Measurements from ENCODE around the gene C2orf76. TPM values are rescaled to one million over a fixed set of nuclear protein-coding genes. Genes with fewer than 3 reads are reported as not detected.
"Not testable (repeated sequence)": the region's sequence is repeated elsewhere in the genome, so short reads cannot be mapped to it uniquely, and the experiment has no call there.

The C2orf76 gene
- polyA plus RNA-seq, 4 donors: 11.0 to 13.5 (median 12.2) TPM

DNA sequence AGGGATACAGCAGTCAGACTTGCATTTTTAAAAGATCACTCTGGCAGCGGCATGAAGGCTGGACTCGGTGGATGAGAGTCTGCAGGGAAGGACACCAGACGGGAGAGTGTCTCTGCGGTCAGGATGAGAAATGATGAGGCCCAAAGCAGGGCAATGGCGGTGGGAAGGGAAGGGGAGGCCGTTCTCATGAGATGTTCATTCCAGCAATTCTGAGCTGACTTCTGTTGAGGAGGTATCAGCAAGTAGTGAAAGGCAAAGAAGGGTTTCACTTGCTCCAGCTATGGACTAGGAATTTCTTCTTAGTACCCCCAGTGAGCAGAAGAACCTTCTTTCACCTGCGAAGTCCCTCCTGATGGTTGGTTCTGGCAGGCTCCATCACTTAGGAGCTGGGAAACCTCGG lies 80.0 kb downstream of the C2orf76 start:
- Histone ChIP-seq H3K4me1 (ENCODE audit: control insufficient read depth in 3 of 3, insufficient read depth in 2 of 3, low read depth in 1 of 3, low read length in 2 of 3) (no peaks in the 10 kb centered on the region), H3K36me3 (ENCODE audit: control insufficient read depth in 3 of 3, insufficient read depth in 2 of 3, low read depth in 1 of 3, low read length in 3 of 3) (no peaks in the 10 kb centered on the region), H3K4me3 (ENCODE audit: low read depth in 1 of 3, low read length in 3 of 3) (no peak overlapping the region), H3K27me3 (ENCODE audit: control insufficient read depth in 3 of 3, insufficient read depth in 3 of 3, low read length in 3 of 3) (peaks cover 0 to 5% (median 0%) of the 10 kb centered on the region in 3 donors), H3K9me3 (ENCODE audit: control insufficient read depth in 2 of 2, insufficient read depth in 1 of 2, low read depth in 1 of 2, low read length in 1 of 2) (no peaks in the 10 kb centered on the region), H3K27ac (ENCODE audit: low read depth in 1 of 3, low read length in 2 of 3) (no peak overlapping the region)
- FAIRE-seq (no peak), DNase-seq (no peak)
- 78 to 83% (median 81%) methylated on average over 8 of the region's 8 CpGs for WGBS, 3 donors

GRCh38 chr2:119283873-119284331 lies 82.7 kb downstream of the C2orf76 start:
- peaks cover 0 to 5% (median 0%) of the 10 kb centered on the region in 3 donors for H3K27me3 ChIP-seq (ENCODE audit: control insufficient read depth in 3 of 3, insufficient read depth in 3 of 3, low read length in 3 of 3)
- FAIRE-seq (no peak), DNase-seq (no peak)
- no peak overlapping the region for H3K4me3 ChIP-seq (ENCODE audit: low read depth in 1 of 3, low read length in 3 of 3)
- no peak overlapping the region for H3K27ac ChIP-seq (ENCODE audit: low read depth in 1 of 3, low read length in 2 of 3)
- H3K9me3 ChIP-seq (ENCODE audit: control insufficient read depth in 2 of 2, insufficient read depth in 1 of 2, low read depth in 1 of 2, low read length in 1 of 2): no peaks in the 10 kb centered on the region
- 67 to 74% (median 69%) methylated on average over 10 of the region's 10 CpGs for WGBS, 3 donors
- no peaks in the 10 kb centered on the region for H3K4me1 ChIP-seq (ENCODE audit: control insufficient read depth in 3 of 3, insufficient read depth in 2 of 3, low read depth in 1 of 3, low read length in 2 of 3)
- H3K36me3 ChIP-seq (ENCODE audit: control insufficient read depth in 3 of 3, insufficient read depth in 2 of 3, low read depth in 1 of 3, low read length in 3 of 3): no peaks in the 10 kb centered on the region

GRCh38 chr2:119282996-119283511 lies 83.6 kb downstream of the C2orf76 start:
- Histone ChIP-seq H3K4me1 (ENCODE audit: control insufficient read depth in 3 of 3, insufficient read depth in 2 of 3, low read depth in 1 of 3, low read length in 2 of 3) (no peaks in the 10 kb centered on the region), H3K27ac (ENCODE audit: low read depth in 1 of 3, low read length in 2 of 3) (no peak overlapping the region), H3K27me3 (ENCODE audit: control insufficient read depth in 3 of 3, insufficient read depth in 3 of 3, low read length in 3 of 3) (peaks cover 0 to 5% (median 0%) of the 10 kb centered on the region in 3 donors), H3K9me3 (ENCODE audit: control insufficient read depth in 2 of 2, insufficient read depth in 1 of 2, low read depth in 1 of 2, low read length in 1 of 2) (no peaks in the 10 kb centered on the region), H3K4me3 (ENCODE audit: low read depth in 1 of 3, low read length in 3 of 3) (no peak overlapping the region), H3K36me3 (ENCODE audit: control insufficient read depth in 3 of 3, insufficient read depth in 2 of 3, low read depth in 1 of 3, low read length in 3 of 3) (no peaks in the 10 kb centered on the region)
- WGBS, 3 donors: 79 to 93% (median 82%) methylated on average over 4 of the region's 4 CpGs
- DNase-seq (no peak), FAIRE-seq (no peak)

DNA sequence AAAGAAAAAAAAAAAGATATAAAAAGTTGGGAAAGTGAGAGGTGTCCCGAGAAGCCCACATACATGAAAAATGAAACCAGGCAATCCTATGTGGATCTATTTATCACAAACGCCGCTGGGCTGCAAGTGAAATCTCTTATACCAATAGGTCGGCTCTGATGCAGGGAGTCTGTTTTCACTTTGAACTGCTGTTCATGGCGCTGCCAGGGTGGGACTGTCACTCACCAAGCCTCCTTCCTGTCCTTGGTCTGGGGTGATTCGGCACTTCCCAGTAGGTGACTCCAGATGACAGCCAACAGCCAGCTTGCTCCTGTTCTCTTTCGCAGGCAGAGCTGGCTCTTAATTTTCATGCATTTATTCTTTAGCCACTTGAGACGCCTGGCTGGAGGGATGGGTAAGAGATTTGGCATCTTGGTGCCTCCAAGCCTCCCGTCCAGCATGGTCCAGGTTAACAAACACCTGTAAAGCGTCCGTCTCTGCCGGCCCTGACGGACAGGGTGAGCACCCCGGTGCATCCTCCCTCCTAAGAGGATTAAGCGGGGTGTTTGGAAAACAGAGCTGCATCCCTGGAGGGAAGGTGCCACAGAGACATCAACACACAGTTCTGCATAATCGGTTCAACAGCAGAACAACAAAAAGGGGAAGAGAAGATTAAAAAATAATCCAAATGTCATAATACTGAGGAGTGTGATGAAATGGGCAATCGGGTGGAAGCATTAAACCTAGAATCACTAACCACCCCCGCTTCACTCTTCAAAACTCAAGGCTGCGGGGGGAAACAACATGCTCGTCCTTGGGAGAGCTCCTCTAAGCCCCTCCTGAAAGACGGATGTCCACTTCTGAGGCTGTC lies 84.3 kb downstream of the C2orf76 start:
- H3K4me1 ChIP-seq (ENCODE audit: control insufficient read depth in 3 of 3, insufficient read depth in 2 of 3, low read depth in 1 of 3, low read length in 2 of 3): no peaks in the 10 kb centered on the region
- H3K4me3 ChIP-seq (ENCODE audit: low read depth in 1 of 3, low read length in 3 of 3): no peak overlapping the region
- DNase-seq (no peak), FAIRE-seq (no peak)
- WGBS, 3 donors: 75 to 80% (median 78%) methylated on average over 21 of the region's 21 CpGs
- H3K36me3 ChIP-seq (ENCODE audit: control insufficient read depth in 3 of 3, insufficient read depth in 2 of 3, low read depth in 1 of 3, low read length in 3 of 3): no peaks in the 10 kb centered on the region
- no peaks in the 10 kb centered on the region for H3K9me3 ChIP-seq (ENCODE audit: control insufficient read depth in 2 of 2, insufficient read depth in 1 of 2, low read depth in 1 of 2, low read length in 1 of 2)
- no peak overlapping the region for H3K27ac ChIP-seq (ENCODE audit: low read depth in 1 of 3, low read length in 2 of 3)
- H3K27me3 ChIP-seq (ENCODE audit: control insufficient read depth in 3 of 3, insufficient read depth in 3 of 3, low read length in 3 of 3): peaks cover 0 to 5% (median 0%) of the 10 kb centered on the region in 3 donors

GRCh38 chr2:119280680-119281079 lies 86.0 kb downstream of the C2orf76 start:
- no peak overlapping the region for H3K27ac ChIP-seq (ENCODE audit: low read depth in 1 of 3, low read length in 2 of 3)
- 61 to 78% (median 69%) methylated on average over 4 of the region's 4 CpGs for WGBS, 3 donors
- FAIRE-seq (no peak), DNase-seq (no peak)
- H3K4me3 ChIP-seq (ENCODE audit: low read depth in 1 of 3, low read length in 3 of 3): no peak overlapping the region
- peaks cover 0 to 5% (median 0%) of the 10 kb centered on the region in 3 donors for H3K27me3 ChIP-seq (ENCODE audit: control insufficient read depth in 3 of 3, insufficient read depth in 3 of 3, low read length in 3 of 3)
- H3K4me1 ChIP-seq (ENCODE audit: control insufficient read depth in 3 of 3, insufficient read depth in 2 of 3, low read depth in 1 of 3, low read length in 2 of 3): no peaks in the 10 kb centered on the region
- H3K9me3 ChIP-seq (ENCODE audit: control insufficient read depth in 2 of 2, insufficient read depth in 1 of 2, low read depth in 1 of 2, low read length in 1 of 2): no peaks in the 10 kb centered on the region
- H3K36me3 ChIP-seq (ENCODE audit: control insufficient read depth in 3 of 3, insufficient read depth in 2 of 3, low read depth in 1 of 3, low read length in 3 of 3): no peaks in the 10 kb centered on the region

DNA sequence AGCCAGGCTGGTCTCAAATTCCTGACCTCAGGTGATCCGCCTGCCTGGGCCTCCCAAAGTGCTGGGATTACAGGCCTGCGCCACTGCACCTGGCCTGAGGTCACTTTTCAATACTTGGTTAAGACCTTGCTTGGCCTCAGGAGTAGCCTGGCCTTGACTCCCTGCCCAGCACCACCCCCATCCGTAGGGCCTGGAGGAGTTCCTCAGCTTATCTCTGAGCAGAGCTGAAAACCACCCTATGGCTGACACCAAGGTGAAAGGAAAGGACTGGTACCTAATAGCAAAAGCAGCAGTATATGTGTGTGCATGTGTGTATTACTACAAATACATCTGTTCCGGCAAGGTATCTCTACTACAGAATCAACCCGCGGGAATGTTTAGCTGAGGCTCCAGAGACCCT lies 87.0 kb downstream of the C2orf76 start:
- WGBS, 3 donors: 88 to 90% (median 89%) methylated on average over 6 of the region's 6 CpGs
- FAIRE-seq: no peak
- no peak for DNase-seq
- no peaks in the 10 kb centered on the region for H3K4me1 ChIP-seq (ENCODE audit: control insufficient read depth in 3 of 3, insufficient read depth in 2 of 3, low read depth in 1 of 3, low read length in 2 of 3)
- H3K27ac ChIP-seq (ENCODE audit: low read depth in 1 of 3, low read length in 2 of 3): no peak overlapping the region
- H3K36me3 ChIP-seq (ENCODE audit: control insufficient read depth in 3 of 3, insufficient read depth in 2 of 3, low read depth in 1 of 3, low read length in 3 of 3): no peaks in the 10 kb centered on the region
- H3K9me3 ChIP-seq (ENCODE audit: control insufficient read depth in 2 of 2, insufficient read depth in 1 of 2, low read depth in 1 of 2, low read length in 1 of 2): no peaks in the 10 kb centered on the region
- H3K4me3 ChIP-seq (ENCODE audit: low read depth in 1 of 3, low read length in 3 of 3): no peak overlapping the region
- peaks cover 0 to 5% (median 0%) of the 10 kb centered on the region in 3 donors for H3K27me3 ChIP-seq (ENCODE audit: control insufficient read depth in 3 of 3, insufficient read depth in 3 of 3, low read length in 3 of 3)

DNA sequence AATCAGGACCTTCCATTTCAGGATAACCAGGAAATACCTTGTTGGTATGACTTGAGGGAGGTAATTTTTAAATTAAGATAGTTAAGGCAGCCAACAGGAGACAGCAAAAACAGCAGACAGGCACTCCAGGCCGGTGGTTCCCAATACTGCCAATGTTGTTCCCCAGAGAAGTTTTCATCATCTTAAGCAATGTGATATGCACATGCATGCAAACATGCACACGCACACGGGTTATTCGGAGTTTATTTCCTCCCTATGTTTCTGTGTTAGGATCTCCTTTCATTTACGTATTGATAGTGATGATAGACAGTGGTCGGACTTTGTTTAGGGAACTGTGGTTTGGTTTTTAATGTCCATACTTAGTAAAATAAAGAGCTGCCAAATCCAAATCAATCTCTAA lies 87.7 kb downstream of the C2orf76 start:
- no peaks in the 10 kb centered on the region for H3K4me1 ChIP-seq (ENCODE audit: control insufficient read depth in 3 of 3, insufficient read depth in 2 of 3, low read depth in 1 of 3, low read length in 2 of 3)
- H3K27ac ChIP-seq (ENCODE audit: low read depth in 1 of 3, low read length in 2 of 3): no peak overlapping the region
- no peaks in the 10 kb centered on the region for H3K36me3 ChIP-seq (ENCODE audit: control insufficient read depth in 3 of 3, insufficient read depth in 2 of 3, low read depth in 1 of 3, low read length in 3 of 3)
- FAIRE-seq (no peak), DNase-seq (no peak)
- no peak overlapping the region for H3K4me3 ChIP-seq (ENCODE audit: low read depth in 1 of 3, low read length in 3 of 3)
- H3K27me3 ChIP-seq (ENCODE audit: control insufficient read depth in 3 of 3, insufficient read depth in 3 of 3, low read length in 3 of 3): peaks cover 0 to 5% (median 0%) of the 10 kb centered on the region in 3 donors
- WGBS, 3 donors: 90 to 93% (median 91%) methylated on average over 6 of the region's 6 CpGs
- H3K9me3 ChIP-seq (ENCODE audit: control insufficient read depth in 2 of 2, insufficient read depth in 1 of 2, low read depth in 1 of 2, low read length in 1 of 2): no peaks in the 10 kb centered on the region

DNA sequence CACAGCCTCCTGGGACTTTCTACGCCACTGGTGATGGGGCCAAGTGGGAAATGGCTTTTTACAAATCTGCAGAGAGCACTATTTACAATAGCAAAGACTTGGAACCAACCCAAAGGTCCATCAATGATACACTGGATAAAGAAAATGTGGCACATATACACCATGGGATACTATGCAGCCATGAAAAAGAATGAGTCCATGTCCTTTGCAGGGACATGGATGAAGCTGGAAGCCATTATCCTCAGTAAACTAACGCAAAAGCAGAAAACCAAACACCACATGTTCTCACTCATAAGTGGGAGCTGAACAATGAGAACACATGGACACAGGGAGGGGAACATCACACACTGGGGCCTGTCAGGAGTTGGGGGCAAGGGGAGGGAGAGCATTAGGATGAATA lies 88.2 kb downstream of the C2orf76 start:
- not testable (repeated sequence) for H3K4me1 ChIP-seq (ENCODE audit: control insufficient read depth in 3 of 3, insufficient read depth in 2 of 3, low read depth in 1 of 3, low read length in 2 of 3); DNase-seq; H3K4me3 ChIP-seq (ENCODE audit: low read depth in 1 of 3, low read length in 3 of 3); H3K9me3 ChIP-seq (ENCODE audit: control insufficient read depth in 2 of 2, insufficient read depth in 1 of 2, low read depth in 1 of 2, low read length in 1 of 2); H3K36me3 ChIP-seq (ENCODE audit: control insufficient read depth in 3 of 3, insufficient read depth in 2 of 3, low read depth in 1 of 3, low read length in 3 of 3); H3K27me3 ChIP-seq (ENCODE audit: control insufficient read depth in 3 of 3, insufficient read depth in 3 of 3, low read length in 3 of 3); FAIRE-seq; H3K27ac ChIP-seq (ENCODE audit: low read depth in 1 of 3, low read length in 2 of 3)
- WGBS, 3 donors: 83 to 86% (median 85%) methylated on average over 2 of the region's 2 CpGs

Data from small intestine (tissue), 7 donors.